HepG2 (cell line): Measurements from ENCODE around the gene PIGV. TPM values are rescaled to one million over a fixed set of nuclear protein-coding genes. Genes with fewer than 3 reads are reported as not detected.

Experiments
- AKNA ChIP-seq: sonication (generic); formaldehyde crosslinking; IDR thresholded peaks from 2 replicates; pipeline ENCODE4 v1.4.0; 2020; ENCODE audit warnings: missing genetic modification reagents, borderline replicate concordance
- NONO ChIP-seq, 2 experiments: fragments of 450-650 bp in 1 of 2; sonication (generic) in 1 of 2; formaldehyde crosslinking in 1 of 2; IDR thresholded peaks in 1 of 2; conservative IDR thresholded peaks in 1 of 2; 2 replicates each; pipeline versions ENCODE4 v1.6.1 to v1.8.0; 2017 to 2022; ENCODE audit warnings: mild to moderate bottlenecking in 1 of 2, missing genetic modification reagents in 1 of 2, moderate library complexity in 1 of 2
- PATZ1 ChIP-seq: sonication (generic); formaldehyde crosslinking; IDR thresholded peaks from 2 replicates; pipeline ENCODE4 v1.4.0; 2020; ENCODE audit warnings: missing genetic modification reagents
- SMARCC2 ChIP-seq: fragments of 450-650 bp; IDR thresholded peaks from 2 replicates; pipeline ENCODE4 v1.6.1; 2017; ENCODE audit warnings: antibody characterized with exemption, mild to moderate bottlenecking
- ZBED4 ChIP-seq: sonication (generic); formaldehyde crosslinking; IDR thresholded peaks from 2 replicates; pipeline ENCODE4 v1.4.0; 2020; ENCODE audit warnings: missing genetic modification reagents, borderline replicate concordance
- ZNF543 ChIP-seq: sonication (generic); formaldehyde crosslinking; IDR thresholded peaks from 2 replicates; pipeline ENCODE4 v1.4.0; 2020; ENCODE audit warnings: mild to moderate bottlenecking, missing genetic modification reagents
- ZNF607 ChIP-seq: sonication (generic); formaldehyde crosslinking; IDR thresholded peaks from 2 replicates; pipeline ENCODE4 v1.5.1; 2020; ENCODE audit warnings: missing genetic modification reagents, mild to moderate bottlenecking, borderline replicate concordance
- ZNF646 ChIP-seq: sonication (generic); formaldehyde crosslinking; IDR thresholded peaks from 2 replicates; pipeline ENCODE4 v1.9.0; 2021; ENCODE audit warnings: mild to moderate bottlenecking, missing genetic modification reagents
- polyA plus RNA-seq, 8 experiments: library from polyadenylated mRNA; depleted of rRNA in 3 of 8; stranded (reverse) in 7 of 8; unstranded in 1 of 8; fragments of >200 nt; fragmentation: Illumina TruSeq in 4 of 8; extraction: Trizol in 4 of 8; gene quantifications; 2 replicates each; pipeline versions ENCODE4 v1.2.1 to v1.2.3, GENCODE V29; 2011 to 2016; ENCODE audit warnings: low read depth in 4 of 8, missing spikeins in 1 of 8, mixed read lengths in 1 of 8; ENCODE audit not compliant: insufficient read depth in 1 of 8
- total RNA-seq, 5 experiments: library from RNA; depleted of rRNA; stranded (reverse); fragments of >200 nt; fragmentation: Illumina TruSeq; extraction: Trizol; gene quantifications; 2 replicates each; pipeline ENCODE4 v1.2.3, GENCODE V29; 2016; ENCODE audit warnings: low read depth in 1 of 5

The PIGV gene
- total and polyA plus RNA-seq, 2 of the 13 experiments (the other 11 are each of a cell fraction or from before 2014, with no cell fraction given): 13.5 to 22.7 TPM

- TF ChIP-seq PATZ1 (CRISPR knock-in tag): 0 out of 2 replicates have a peak, but pooled peaks have one; percentile 33
- TF ChIP-seq ZNF607: no peak
- no peak for TF ChIP-seq SMARCC2
- TF ChIP-seq ZNF543 (CRISPR knock-in tag): peak; percentile 54; the same call in 1 of the 2 replicates
- TF ChIP-seq ZNF646 (CRISPR knock-in tag): no peak
- TF ChIP-seq NONO (IDR thresholded peaks at IDR 0.05): no peak
- TF ChIP-seq NONO (CRISPR knock-in tag; conservative IDR thresholded peaks at IDR 0.05): no peak; the same call in 1 of the 2 replicates
- TF ChIP-seq ZBED4: no peak; the same call in 1 of the 2 replicates
- TF ChIP-seq AKNA (CRISPR knock-in tag): no peak
Measured at GRCh38 chr1:26787706-26788514, at the start of gene PIGV (continued).
